ENCODE measurements around the gene ZYX.
"Not testable (repeated sequence)": the region's sequence is repeated elsewhere in the genome, so short reads cannot be mapped to it uniquely, and the experiment has no call there.

Gene ZYX

GRCh38 chr7:143391462-143392404 lies 10.6 kb downstream of the ZYX start:
- Histone ChIP-seq H3K9ac (ENCODE audit: low read depth in 1 of 2, low read length in 2 of 2) (peak overlapping the region in 1 of 2 donors; percentile 48), H3K27me3 (ENCODE audit: control insufficient read depth in 1 of 2, insufficient read depth in 2 of 2, low read length in 2 of 2) (no peaks in the 10 kb centered on the region), H3K4me1 (ENCODE audit: control insufficient read depth in 1 of 2, insufficient read depth in 2 of 2, low read length in 2 of 2) (peaks cover 43 to 48% of the 10 kb centered on the region in 2 donors), H3K9me3 (ENCODE audit: control insufficient read depth in 1 of 2, low read length in 2 of 2) (no peaks in the 10 kb centered on the region), H3K36me3 (ENCODE audit: control insufficient read depth in 1 of 2, insufficient read depth in 2 of 2, low read length in 2 of 2) (peaks cover 37 to 72% of the 10 kb centered on the region in 2 donors), H3K27ac (ENCODE audit: low read depth, low read length) (peak overlapping the region; percentile 81), H3K4me3 (ENCODE audit: low read depth in 1 of 2, low read length in 2 of 2) (no peak overlapping the region)

- peaks cover 39 to 79% of the 10 kb centered on the region in 2 donors for H3K36me3 ChIP-seq (ENCODE audit: control insufficient read depth in 1 of 2, insufficient read depth in 2 of 2, low read length in 2 of 2)
- H3K9ac ChIP-seq (ENCODE audit: low read depth in 1 of 2, low read length in 2 of 2): not testable (repeated sequence)
These were observed 11.3 kb downstream of the ZYX start for GRCh38 chr7:143392427-143392826.

GRCh38 chr7:143392875-143393266 lies 11.7 kb downstream of the ZYX start:
- Histone ChIP-seq H3K27ac (ENCODE audit: low read depth, low read length) (no peak overlapping the region), H3K27me3 (ENCODE audit: control insufficient read depth in 1 of 2, insufficient read depth in 2 of 2, low read length in 2 of 2) (no peaks in the 10 kb centered on the region), H3K9me3 (ENCODE audit: control insufficient read depth in 1 of 2, low read length in 2 of 2) (no peaks in the 10 kb centered on the region), H3K9ac (ENCODE audit: low read depth in 1 of 2, low read length in 2 of 2) (no peak overlapping the region), H3K4me3 (ENCODE audit: low read depth in 1 of 2, low read length in 2 of 2) (no peak overlapping the region), H3K36me3 (ENCODE audit: control insufficient read depth in 1 of 2, insufficient read depth in 2 of 2, low read length in 2 of 2) (peaks cover 41 to 80% of the 10 kb centered on the region in 2 donors), H3K4me1 (ENCODE audit: control insufficient read depth in 1 of 2, insufficient read depth in 2 of 2, low read length in 2 of 2) (peaks cover 33 to 39% of the 10 kb centered on the region in 2 donors)

More at GRCh38 chr7:143392427-143392826, 11.3 kb downstream of the ZYX start:
- Histone ChIP-seq H3K4me1 (ENCODE audit: control insufficient read depth in 1 of 2, insufficient read depth in 2 of 2, low read length in 2 of 2) (peaks cover 36 to 42% of the 10 kb centered on the region in 2 donors), H3K27ac (ENCODE audit: low read depth, low read length) (peak overlapping the region; percentile 81)
- not testable (repeated sequence) for H3K4me3 ChIP-seq (ENCODE audit: low read depth in 1 of 2, low read length in 2 of 2); H3K27me3 ChIP-seq (ENCODE audit: control insufficient read depth in 1 of 2, insufficient read depth in 2 of 2, low read length in 2 of 2); H3K9me3 ChIP-seq (ENCODE audit: control insufficient read depth in 1 of 2, low read length in 2 of 2)

- Histone ChIP-seq H3K4me1 (ENCODE audit: control insufficient read depth in 1 of 2, insufficient read depth in 2 of 2, low read length in 2 of 2) (peaks cover 33 to 39% of the 10 kb centered on the region in 2 donors), H3K27me3 (ENCODE audit: control insufficient read depth in 1 of 2, insufficient read depth in 2 of 2, low read length in 2 of 2) (no peaks in the 10 kb centered on the region), H3K4me3 (ENCODE audit: low read depth in 1 of 2, low read length in 2 of 2) (no peak overlapping the region), H3K36me3 (ENCODE audit: control insufficient read depth in 1 of 2, insufficient read depth in 2 of 2, low read length in 2 of 2) (peaks cover 46 to 83% of the 10 kb centered on the region in 2 donors), H3K9ac (ENCODE audit: low read depth in 1 of 2, low read length in 2 of 2) (no peak overlapping the region), H3K27ac (ENCODE audit: low read depth, low read length) (no peak overlapping the region), H3K9me3 (ENCODE audit: control insufficient read depth in 1 of 2, low read length in 2 of 2) (no peaks in the 10 kb centered on the region)
These were observed 12.3 kb downstream of the ZYX start for GRCh38 chr7:143393267-143394041.

GRCh38 chr7:143394068-143394467 lies 12.9 kb downstream of the ZYX start:
- Histone ChIP-seq H3K4me1 (ENCODE audit: control insufficient read depth in 1 of 2, insufficient read depth in 2 of 2, low read length in 2 of 2) (peaks cover 33 to 39% of the 10 kb centered on the region in 2 donors), H3K9me3 (ENCODE audit: control insufficient read depth in 1 of 2, low read length in 2 of 2) (no peaks in the 10 kb centered on the region), H3K27me3 (ENCODE audit: control insufficient read depth in 1 of 2, insufficient read depth in 2 of 2, low read length in 2 of 2) (no peaks in the 10 kb centered on the region), H3K27ac (ENCODE audit: low read depth, low read length) (no peak overlapping the region), H3K9ac (ENCODE audit: low read depth in 1 of 2, low read length in 2 of 2) (no peak overlapping the region), H3K4me3 (ENCODE audit: low read depth in 1 of 2, low read length in 2 of 2) (no peak overlapping the region), H3K36me3 (ENCODE audit: control insufficient read depth in 1 of 2, insufficient read depth in 2 of 2, low read length in 2 of 2) (peaks cover 48 to 78% of the 10 kb centered on the region in 2 donors)

- H3K27me3 ChIP-seq (ENCODE audit: control insufficient read depth in 1 of 2, insufficient read depth in 2 of 2, low read length in 2 of 2): no peaks in the 10 kb centered on the region
- no peak overlapping the region for H3K4me3 ChIP-seq (ENCODE audit: low read depth in 1 of 2, low read length in 2 of 2)
- no peaks in the 10 kb centered on the region for H3K9me3 ChIP-seq (ENCODE audit: control insufficient read depth in 1 of 2, low read length in 2 of 2)
- peaks cover 33 to 39% of the 10 kb centered on the region in 2 donors for H3K4me1 ChIP-seq (ENCODE audit: control insufficient read depth in 1 of 2, insufficient read depth in 2 of 2, low read length in 2 of 2)
- peaks cover 48 to 78% of the 10 kb centered on the region in 2 donors for H3K36me3 ChIP-seq (ENCODE audit: control insufficient read depth in 1 of 2, insufficient read depth in 2 of 2, low read length in 2 of 2)
- H3K9ac ChIP-seq (ENCODE audit: low read depth in 1 of 2, low read length in 2 of 2): no peak overlapping the region
- no peak overlapping the region for H3K27ac ChIP-seq (ENCODE audit: low read depth, low read length)
These were observed 13.6 kb downstream of the ZYX start for GRCh38 chr7:143394777-143395176.

GRCh38 chr7:143395187-143396149 lies 14.3 kb downstream of the ZYX start:
- Histone ChIP-seq H3K4me3 (ENCODE audit: low read depth in 1 of 2, low read length in 2 of 2) (no peak overlapping the region), H3K4me1 (ENCODE audit: control insufficient read depth in 1 of 2, insufficient read depth in 2 of 2, low read length in 2 of 2) (peaks cover 33 to 39% of the 10 kb centered on the region in 2 donors), H3K27me3 (ENCODE audit: control insufficient read depth in 1 of 2, insufficient read depth in 2 of 2, low read length in 2 of 2) (no peaks in the 10 kb centered on the region), H3K9ac (ENCODE audit: low read depth in 1 of 2, low read length in 2 of 2) (no peak overlapping the region), H3K36me3 (ENCODE audit: control insufficient read depth in 1 of 2, insufficient read depth in 2 of 2, low read length in 2 of 2) (peaks cover 48 to 78% of the 10 kb centered on the region in 2 donors), H3K27ac (ENCODE audit: low read depth, low read length) (no peak overlapping the region), H3K9me3 (ENCODE audit: control insufficient read depth in 1 of 2, low read length in 2 of 2) (no peaks in the 10 kb centered on the region)

- Histone ChIP-seq H3K4me3 (ENCODE audit: low read depth in 1 of 2, low read length in 2 of 2) (no peak overlapping the region), H3K9me3 (ENCODE audit: control insufficient read depth in 1 of 2, low read length in 2 of 2) (no peaks in the 10 kb centered on the region), H3K9ac (ENCODE audit: low read depth in 1 of 2, low read length in 2 of 2) (no peak overlapping the region), H3K36me3 (ENCODE audit: control insufficient read depth in 1 of 2, insufficient read depth in 2 of 2, low read length in 2 of 2) (peaks cover 46 to 73% of the 10 kb centered on the region in 2 donors), H3K27me3 (ENCODE audit: control insufficient read depth in 1 of 2, insufficient read depth in 2 of 2, low read length in 2 of 2) (no peaks in the 10 kb centered on the region), H3K27ac (ENCODE audit: low read depth, low read length) (no peak overlapping the region), H3K4me1 (ENCODE audit: control insufficient read depth in 1 of 2, insufficient read depth in 2 of 2, low read length in 2 of 2) (peaks cover 33 to 39% of the 10 kb centered on the region in 2 donors)
These were observed 15.0 kb downstream of the ZYX start for GRCh38 chr7:143396182-143396581.
